B cell (primary cell): ENCODE measurements around the gene SLC6A1. TPM values are rescaled to one million over a fixed set of nuclear protein-coding genes. Genes with fewer than 3 reads are reported as not detected.
A peak's percentile ranks its signal among the peaks of the same experiment; 100 is the strongest.

ENCODE experiments used
- ATAC-seq: fragments of 200-7000 bp; cut with Tn5 transposase; one replicate; pipeline ENCODE4 v1.10.0; 2021; ENCODE audit warnings: low read depth, mild to moderate bottlenecking, moderate number of reproducible peaks, moderate library complexity
- CTCF ChIA-PET: fragments of 350-600 bp; sonication (Branson Sonifier 250); formaldehyde crosslinking; loops from one replicate; lab custom pipeline; 2021; ENCODE audit warnings: antibody characterized with exemption, inconsistent platforms; lab: Charles Lee
- POLR2A ChIA-PET: fragments of 350-600 bp; sonication (Branson Sonifier 250); formaldehyde crosslinking; loops from one replicate; lab custom pipeline; 2021; ENCODE audit warnings: antibody characterized with exemption; lab: Charles Lee
- DNase-seq: peaks from one replicate; pipeline ENCODE4 v3.0.0; 2013
- H2AFZ ChIP-seq: 2 replicates; pipeline ENCODE4 v1.6.1; 2012; ENCODE audit warnings: mild to moderate bottlenecking, low read depth, low read length; ENCODE audit not compliant: insufficient read depth, poor library complexity, severe bottlenecking
- H3K27ac ChIP-seq, 2 donors: 1 replicate in 1 of 2; 2 replicates in 1 of 2; pipeline ENCODE4 v1.5.1; 2012 to 2013; ENCODE audit warnings: low read length in 2 of 2, mild to moderate bottlenecking in 2 of 2, moderate library complexity in 1 of 2
- H3K27me3 ChIP-seq, 4 experiments: fragments of 200-600 bp in 1 of 4; sonication (generic) in 1 of 4; replicated peaks in 1 of 4; 1 replicate in 2 of 4; 2 replicates in 2 of 4; pipeline versions ENCODE4 v1.6.1 to v1.7.0; 2013 to 2016; ENCODE audit warnings: low read length in 3 of 4, mild to moderate bottlenecking in 2 of 4, mixed read lengths in 1 of 4, moderate library complexity in 1 of 4; ENCODE audit not compliant: insufficient read depth in 4 of 4, control insufficient read depth in 3 of 4; ENCODE audit errors: control extremely low read depth in 1 of 4
- H3K36me3 ChIP-seq, 2 experiments: replicated peaks in 1 of 2; 1 replicate in 1 of 2; 2 replicates in 1 of 2; pipeline versions ENCODE4 v1.6.1 to v1.7.1; 2013; ENCODE audit warnings: low read length in 1 of 2; ENCODE audit not compliant: insufficient read depth in 2 of 2, control insufficient read depth in 1 of 2; ENCODE audit errors: control extremely low read depth in 1 of 2, extremely low read depth in 1 of 2
- H3K4me1 ChIP-seq, 2 donors: fragments of 200-600 bp in 1 of 2; sonication (generic) in 1 of 2; 1 replicate in 1 of 2; 2 replicates in 1 of 2; pipeline versions ENCODE4 v1.5.1 to v1.6.1; 2013 to 2017; ENCODE audit warnings: low read length in 2 of 2; ENCODE audit not compliant: control insufficient read depth in 2 of 2, insufficient read depth in 2 of 2
- H3K4me2 ChIP-seq: replicated peaks from 2 replicates; pipeline ENCODE3; 2012; ENCODE audit warnings: mild to moderate bottlenecking, low read depth, low read length; ENCODE audit not compliant: poor library complexity, severe bottlenecking
- H3K4me3 ChIP-seq, 5 experiments: fragments of 200-600 bp in 1 of 5; sonication (generic) in 1 of 5; 1 replicate in 3 of 5; 2 replicates in 2 of 5; pipeline versions ENCODE4 v1.5.1 to v1.7.0; 2011 to 2016; ENCODE audit warnings: low read length in 4 of 5, mild to moderate bottlenecking in 4 of 5, low read depth in 2 of 5, control low read depth in 1 of 5, moderate library complexity in 1 of 5; ENCODE audit not compliant: insufficient read depth in 1 of 5; ENCODE audit errors: control extremely low read depth in 1 of 5, extremely low read depth in 1 of 5
- H3K79me2 ChIP-seq: fragments of 200-600 bp; sonication (generic); one replicate; pipeline ENCODE4 v1.6.0; 2016; ENCODE audit warnings: low read length; ENCODE audit not compliant: control insufficient read depth, insufficient read depth
- H3K9ac ChIP-seq: fragments of 200-600 bp; sonication (generic); 2 replicates; pipeline ENCODE4 v1.6.1; 2017; ENCODE audit warnings: mild to moderate bottlenecking, low read length, moderate library complexity
- H3K9me3 ChIP-seq, 3 donors: one replicate each; pipeline versions ENCODE4 v1.6.1 to v1.7.1; 2013; ENCODE audit warnings: low read length in 2 of 3; ENCODE audit not compliant: control insufficient read depth in 2 of 3, insufficient read depth in 1 of 3; ENCODE audit errors: control extremely low read depth in 1 of 3
- H4K20me1 ChIP-seq: 2 replicates; pipeline ENCODE4 v1.6.0; 2012; ENCODE audit warnings: mild to moderate bottlenecking, low read length; ENCODE audit not compliant: insufficient read depth, control insufficient read depth, poor library complexity, severe bottlenecking
- H3K27ac Mint-ChIP-seq: one replicate; pipeline ENCODE4 v1.8.0; 2021; ENCODE audit warnings: mixed read lengths
- H3K27me3 Mint-ChIP-seq: one replicate; pipeline ENCODE4 v1.8.0; 2021; ENCODE audit warnings: mixed read lengths
- H3K4me1 Mint-ChIP-seq: one replicate; pipeline ENCODE4 v1.8.0; 2021; ENCODE audit warnings: mixed read lengths
- H3K4me3 Mint-ChIP-seq: one replicate; pipeline ENCODE4 v1.8.0; 2021; ENCODE audit warnings: mixed read lengths
- H3K9me3 Mint-ChIP-seq: one replicate; pipeline ENCODE4 v1.8.0; 2022; ENCODE audit warnings: mixed read lengths; ENCODE audit not compliant: insufficient read depth
- EZH2 ChIP-seq: IDR thresholded peaks from 2 replicates; pipeline ENCODE4 v1.6.1; 2012; ENCODE audit warnings: borderline replicate concordance, low read depth, mild to moderate bottlenecking, moderate library complexity, low read length; ENCODE audit not compliant: insufficient read depth, poor library complexity, severe bottlenecking
- WGBS: methylation state at CpG from one replicate; pipeline ENCODE4 v1.1.5; 2013; ENCODE audit warnings: missing lambda C conversion rate; ENCODE audit not compliant: insufficient coverage; 5-methylcytosine and 5-hydroxymethylcytosine counted together
- intact Hi-C: fragments of 100-400 bp; cut with micrococcal nuclease; formaldehyde crosslinking; loops from one replicate; pipeline ENCODE4 v1.10.0; 2022
- polyA plus RNA-seq: library from polyadenylated mRNA; depleted of rRNA; stranded (reverse); fragments of >200 nt; gene quantifications from 2 replicates; pipeline ENCODE4 v1.2.3, GENCODE V29; 2012
- total RNA-seq, 2 donors: library from RNA; stranded (reverse); fragments of 120-200 nt in 1 of 2; gene quantifications; 1 replicate in 1 of 2; 2 replicates in 1 of 2; pipeline versions ENCODE4 v1.2.3 to v1.2.4, GENCODE V29; 2013 to 2022
- TF ChIP-seq, protein P1 (sequence below): fragments of 200-600 bp; IDR thresholded peaks from one replicate; pipeline ENCODE4 v1.8.0; 2022; ENCODE audit warnings: antibody characterized with exemption, mild to moderate bottlenecking

The SLC6A1 gene
- total and polyA plus RNA-seq, 2 donors (not counting 1 experiment from before 2014, with no cell fraction given), result not detected

DNA sequence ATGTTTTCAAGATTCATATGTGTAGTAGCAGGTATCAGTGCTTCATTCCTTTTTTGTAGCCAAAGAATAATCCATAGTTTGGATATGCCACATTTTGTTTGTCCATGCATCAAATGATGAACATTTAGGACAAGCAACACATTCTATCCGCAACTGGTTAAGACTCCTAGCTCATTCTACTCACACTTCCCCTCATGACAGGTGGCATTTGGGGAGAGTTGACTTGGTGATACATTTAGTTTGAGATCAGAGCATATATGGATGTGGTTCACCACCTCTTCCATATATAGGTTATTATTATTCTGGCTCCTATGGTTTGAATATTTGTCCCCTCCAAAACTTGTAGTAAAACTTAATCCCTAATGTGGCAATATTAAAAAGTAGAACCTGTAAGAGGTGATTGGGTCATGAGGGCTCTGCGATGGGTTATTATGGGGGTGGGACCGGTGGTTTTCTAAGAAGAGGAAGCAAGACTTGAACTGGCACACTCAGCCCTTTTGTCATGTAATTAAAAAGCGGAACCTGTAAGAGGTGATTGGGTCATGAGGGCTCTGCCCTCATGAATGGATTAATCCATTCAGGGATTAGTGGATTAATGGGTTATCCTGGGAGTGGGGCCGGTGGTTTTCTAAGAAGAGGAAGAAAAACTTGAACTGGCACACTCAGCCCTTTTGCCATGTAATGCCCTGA, 86.4 kb downstream of the SLC6A1 start:
- Mint-ChIP-seq H3K27ac (no peak overlapping the region), H3K27me3 (peaks cover 13% of the 10 kb centered on the region), H3K4me1 (peaks cover 10% of the 10 kb centered on the region), H3K9me3 (no peaks in the 10 kb centered on the region), H3K4me3 (no peak overlapping the region)
- H3K4me2 ChIP-seq, result no peak overlapping the region
- WGBS, result 39% methylated on average over 4 of the region's 5 CpGs
- DNase-seq (peak; percentile 26), ATAC-seq (peak; percentile 41)
- ChIA-PET POLR2A (no interaction called here), CTCF (interaction anchor here (1.1 kb wide), 1 partner anchor 18 kb away, joined by 7 read pairs; no protein-coding TSS in a partner anchor)
- no peak overlapping the region for H3K9ac ChIP-seq
- peaks cover 0 to 13% (median 0%) of the 10 kb centered on the region in 4 experiments for H3K27me3 ChIP-seq
- H3K27ac ChIP-seq, result no peak overlapping the region
- H3K79me2 ChIP-seq, result no peaks in the 10 kb centered on the region
- intact Hi-C loops, result no loop called here
- H3K36me3 ChIP-seq, result no peaks in the 10 kb centered on the region
- H3K4me3 ChIP-seq, result no peak overlapping the region
- no peaks in the 10 kb centered on the region for H4K20me1 ChIP-seq
- H3K4me1 ChIP-seq, result peaks cover 0 to 4% of the 10 kb centered on the region in 2 donors
- no peak overlapping the region for H2AFZ ChIP-seq
- TF ChIP-seq EZH2, result no peak
- TF ChIP-seq, protein P1, sequence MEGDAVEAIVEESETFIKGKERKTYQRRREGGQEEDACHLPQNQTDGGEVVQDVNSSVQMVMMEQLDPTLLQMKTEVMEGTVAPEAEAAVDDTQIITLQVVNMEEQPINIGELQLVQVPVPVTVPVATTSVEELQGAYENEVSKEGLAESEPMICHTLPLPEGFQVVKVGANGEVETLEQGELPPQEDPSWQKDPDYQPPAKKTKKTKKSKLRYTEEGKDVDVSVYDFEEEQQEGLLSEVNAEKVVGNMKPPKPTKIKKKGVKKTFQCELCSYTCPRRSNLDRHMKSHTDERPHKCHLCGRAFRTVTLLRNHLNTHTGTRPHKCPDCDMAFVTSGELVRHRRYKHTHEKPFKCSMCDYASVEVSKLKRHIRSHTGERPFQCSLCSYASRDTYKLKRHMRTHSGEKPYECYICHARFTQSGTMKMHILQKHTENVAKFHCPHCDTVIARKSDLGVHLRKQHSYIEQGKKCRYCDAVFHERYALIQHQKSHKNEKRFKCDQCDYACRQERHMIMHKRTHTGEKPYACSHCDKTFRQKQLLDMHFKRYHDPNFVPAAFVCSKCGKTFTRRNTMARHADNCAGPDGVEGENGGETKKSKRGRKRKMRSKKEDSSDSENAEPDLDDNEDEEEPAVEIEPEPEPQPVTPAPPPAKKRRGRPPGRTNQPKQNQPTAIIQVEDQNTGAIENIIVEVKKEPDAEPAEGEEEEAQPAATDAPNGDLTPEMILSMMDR, result no peak
- H3K9me3 ChIP-seq, result no peaks in the 10 kb centered on the region

DNA sequence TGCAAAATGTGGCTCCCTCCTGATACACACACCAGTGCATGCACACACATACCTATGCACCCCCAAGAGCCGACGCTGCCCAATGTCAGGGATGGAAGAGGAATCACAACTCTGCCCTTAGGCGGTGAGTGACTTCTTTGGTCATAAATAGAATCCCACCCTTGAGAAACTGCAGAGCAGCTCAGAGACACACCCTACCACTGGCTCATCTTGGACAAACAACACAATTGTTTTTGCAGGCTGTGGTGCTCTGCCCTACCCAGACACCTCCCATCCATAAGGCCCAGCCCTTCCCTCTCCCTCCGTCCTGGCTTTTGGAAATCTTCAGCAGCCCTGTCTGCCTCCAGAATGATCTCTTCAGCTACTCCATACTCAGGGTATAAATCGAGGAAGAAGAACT, 87.9 kb downstream of the SLC6A1 start:
- H2AFZ ChIP-seq, result no peak overlapping the region
- H3K4me3 ChIP-seq, result no peak overlapping the region
- no peaks in the 10 kb centered on the region for H3K79me2 ChIP-seq
- H3K4me1 Mint-ChIP-seq, result peaks cover 10% of the 10 kb centered on the region
- H3K27me3 ChIP-seq, result peaks cover 0 to 8% (median 0%) of the 10 kb centered on the region in 4 experiments
- peaks cover 0 to 4% of the 10 kb centered on the region in 2 donors for H3K4me1 ChIP-seq
- no peak overlapping the region for H3K27ac Mint-ChIP-seq
- ChIA-PET POLR2A (no interaction called here), CTCF (no interaction called here)
- no peaks in the 10 kb centered on the region for H4K20me1 ChIP-seq
- H3K27me3 Mint-ChIP-seq, result peaks cover 5% of the 10 kb centered on the region
- no peak overlapping the region for H3K27ac ChIP-seq
- 93% methylated on average over 2 of the region's 5 CpGs for WGBS
- H3K4me2 ChIP-seq, result no peak overlapping the region
- no peak for TF ChIP-seq EZH2
- TF ChIP-seq, protein P1, result no peak
- peaks cover 0 to 4% (median 0%) of the 10 kb centered on the region in 3 donors for H3K9me3 ChIP-seq
- DNase-seq, result no peak
- no peak overlapping the region for H3K9ac ChIP-seq
- intact Hi-C loops, result no loop called here
- ATAC-seq, result no peak
- no peaks in the 10 kb centered on the region for H3K9me3 Mint-ChIP-seq
- no peaks in the 10 kb centered on the region for H3K36me3 ChIP-seq
- no peak overlapping the region for H3K4me3 Mint-ChIP-seq
